Breast epithelium (tissue), 3 donors: ENCODE data around the gene ZNF669.

Source experiments
- POLR2A ChIP-seq: fragments of 450-650 bp; IDR thresholded peaks from one replicate; pipeline ENCODE4 v1.6.1; 2016; ENCODE audit warnings: antibody characterized with exemption, mild to moderate bottlenecking, moderate library complexity
- TF ChIP-seq, protein P1 (sequence below), 3 donors: fragments of 450-650 bp; IDR thresholded peaks; one replicate each; pipeline ENCODE4 v1.5.1; 2016 to 2017; ENCODE audit warnings: antibody characterized with exemption in 3 of 3, mild to moderate bottlenecking in 3 of 3, moderate library complexity in 3 of 3

DNA sequence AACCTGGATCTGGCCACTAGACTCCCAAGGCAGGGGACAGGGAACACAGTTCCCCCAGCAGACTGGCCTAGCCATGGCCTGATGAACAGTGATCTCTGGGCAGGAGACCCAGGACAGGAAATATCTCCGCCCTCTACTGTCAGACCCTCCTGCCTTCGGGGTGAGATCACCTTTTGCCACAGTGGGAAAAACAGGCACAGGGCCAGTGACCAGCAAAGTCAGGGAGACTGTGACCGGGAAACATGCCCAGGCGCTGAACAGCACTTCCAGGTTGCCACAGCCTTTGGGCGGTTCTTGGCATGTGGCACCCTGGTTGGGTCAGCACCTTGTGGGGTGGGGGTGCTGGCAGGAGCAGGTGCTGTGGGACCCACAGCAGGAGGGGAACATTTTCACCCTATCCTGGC is 8.9 kb upstream of the ZNF669 start:
- TF ChIP-seq, protein P1, sequence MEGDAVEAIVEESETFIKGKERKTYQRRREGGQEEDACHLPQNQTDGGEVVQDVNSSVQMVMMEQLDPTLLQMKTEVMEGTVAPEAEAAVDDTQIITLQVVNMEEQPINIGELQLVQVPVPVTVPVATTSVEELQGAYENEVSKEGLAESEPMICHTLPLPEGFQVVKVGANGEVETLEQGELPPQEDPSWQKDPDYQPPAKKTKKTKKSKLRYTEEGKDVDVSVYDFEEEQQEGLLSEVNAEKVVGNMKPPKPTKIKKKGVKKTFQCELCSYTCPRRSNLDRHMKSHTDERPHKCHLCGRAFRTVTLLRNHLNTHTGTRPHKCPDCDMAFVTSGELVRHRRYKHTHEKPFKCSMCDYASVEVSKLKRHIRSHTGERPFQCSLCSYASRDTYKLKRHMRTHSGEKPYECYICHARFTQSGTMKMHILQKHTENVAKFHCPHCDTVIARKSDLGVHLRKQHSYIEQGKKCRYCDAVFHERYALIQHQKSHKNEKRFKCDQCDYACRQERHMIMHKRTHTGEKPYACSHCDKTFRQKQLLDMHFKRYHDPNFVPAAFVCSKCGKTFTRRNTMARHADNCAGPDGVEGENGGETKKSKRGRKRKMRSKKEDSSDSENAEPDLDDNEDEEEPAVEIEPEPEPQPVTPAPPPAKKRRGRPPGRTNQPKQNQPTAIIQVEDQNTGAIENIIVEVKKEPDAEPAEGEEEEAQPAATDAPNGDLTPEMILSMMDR (IDR thresholded peaks at IDR 0.05): no peak
- TF ChIP-seq POLR2A: no peak
